Endodermal cell (in vitro differentiated cells): ENCODE measurements around the gene RAD9B. TPM values are rescaled to one million over a fixed set of nuclear protein-coding genes. Genes with fewer than 3 reads are reported as not detected.
"Not testable (repeated sequence)": the region's sequence is repeated elsewhere in the genome, so short reads cannot be mapped to it uniquely, and the experiment has no call there.

Experiments
- DNase-seq: peaks from one replicate; pipeline ENCODE4 v3.0.0-alpha.2; 2017
- H3K27ac ChIP-seq: 2 replicates; pipeline ENCODE4 v1.5.1; 2013; ENCODE audit warnings: mild to moderate bottlenecking, low read depth, low read length, moderate library complexity
- H3K27me3 ChIP-seq: 2 replicates; pipeline ENCODE4 v1.6.1; 2013; ENCODE audit warnings: mild to moderate bottlenecking, low read length, moderate library complexity; ENCODE audit not compliant: insufficient read depth, control insufficient read depth, poor library complexity, severe bottlenecking
- H3K36me3 ChIP-seq: 2 replicates; pipeline ENCODE4 v1.7.0; 2013; ENCODE audit warnings: mild to moderate bottlenecking, low read length, moderate library complexity; ENCODE audit not compliant: control insufficient read depth, insufficient read depth
- H3K4me1 ChIP-seq: one replicate; pipeline ENCODE4 v1.7.0; 2013; ENCODE audit warnings: low read length; ENCODE audit not compliant: control insufficient read depth, insufficient read depth
- H3K4me3 ChIP-seq: 2 replicates; pipeline ENCODE4 v1.5.1; 2013; ENCODE audit warnings: mild to moderate bottlenecking, low read length, moderate library complexity
- H3K9ac ChIP-seq: 2 replicates; pipeline ENCODE4 v1.6.1; 2013; ENCODE audit warnings: mild to moderate bottlenecking, low read length, moderate library complexity; ENCODE audit not compliant: poor library complexity, severe bottlenecking; ENCODE audit errors: extremely low read depth
- H3K9me3 ChIP-seq: 2 replicates; pipeline ENCODE4 v1.6.1; 2013; ENCODE audit warnings: mild to moderate bottlenecking, low read length, moderate library complexity; ENCODE audit not compliant: control insufficient read depth
- H3K27ac Mint-ChIP-seq: 2 replicates; pipeline ENCODE4 v1.8.0; 2020; ENCODE audit warnings: mixed read lengths
- H3K27me3 Mint-ChIP-seq: 2 replicates; pipeline ENCODE4 v1.8.0; 2021; ENCODE audit warnings: mild to moderate bottlenecking, mixed read lengths; ENCODE audit not compliant: insufficient read depth
- H3K36me3 Mint-ChIP-seq: 2 replicates; pipeline ENCODE4 v1.8.0; 2020; ENCODE audit warnings: low read depth, mixed read lengths
- H3K4me1 Mint-ChIP-seq: 2 replicates; pipeline ENCODE4 v1.8.0; 2020; ENCODE audit warnings: mixed read lengths
- H3K4me3 Mint-ChIP-seq: 2 replicates; pipeline ENCODE4 v1.8.0; 2020; ENCODE audit warnings: mild to moderate bottlenecking, moderate library complexity, mixed read lengths
- H3K9me3 Mint-ChIP-seq: 2 replicates; pipeline ENCODE4 v1.8.0; 2020; ENCODE audit warnings: mild to moderate bottlenecking, mixed read lengths
- WGBS, 2 experiments: methylation state at CpG; one replicate each; pipeline versions ENCODE4 v1.1.5 to v1.1.7; 2013; ENCODE audit warnings: missing lambda C conversion rate in 2 of 2, mixed read lengths in 1 of 2; ENCODE audit not compliant: insufficient coverage in 1 of 2, insufficient read length in 1 of 2; 5-methylcytosine and 5-hydroxymethylcytosine counted together
- total RNA-seq, 2 donors: library from RNA; stranded (reverse); fragmentation: NEBNext Ultra II Directional in 1 of 2; extraction: Animal tissue kit (Norgen Biotek cat#: 25700) in 1 of 2; gene quantifications; 2 replicates in 1 of 2; 3 replicates in 1 of 2; pipeline ENCODE4 v1.2.1, GENCODE V29; 2021
- TF ChIP-seq, protein P1 (sequence below): fragments of 200-600 bp; sonication (generic); conservative IDR thresholded peaks from 2 replicates; pipeline ENCODE4 v1.5.0; 2021; ENCODE audit warnings: antibody characterized with exemption, mild to moderate bottlenecking

The RAD9B gene
- total RNA-seq, 2 donors from 2014 or later = 0.29 to 0.31 TPM

- Histone ChIP-seq H3K9me3 (no peaks in the 10 kb centered on the region), H3K36me3 (peaks cover 33% of the 10 kb centered on the region), H3K9ac (no peak overlapping the region), H3K27ac (no peak overlapping the region), H3K27me3 (no peaks in the 10 kb centered on the region), H3K4me3 (no peak overlapping the region), H3K4me1 (no peaks in the 10 kb centered on the region)
- Mint-ChIP-seq H3K4me3 (no peak overlapping the region), H3K27me3 (no peaks in the 10 kb centered on the region), H3K4me1 (peaks cover 12% of the 10 kb centered on the region), H3K36me3 (peaks cover 32% of the 10 kb centered on the region), H3K9me3 (no peaks in the 10 kb centered on the region), H3K27ac (peak overlapping the region; percentile 23)
- TF ChIP-seq, protein P1, sequence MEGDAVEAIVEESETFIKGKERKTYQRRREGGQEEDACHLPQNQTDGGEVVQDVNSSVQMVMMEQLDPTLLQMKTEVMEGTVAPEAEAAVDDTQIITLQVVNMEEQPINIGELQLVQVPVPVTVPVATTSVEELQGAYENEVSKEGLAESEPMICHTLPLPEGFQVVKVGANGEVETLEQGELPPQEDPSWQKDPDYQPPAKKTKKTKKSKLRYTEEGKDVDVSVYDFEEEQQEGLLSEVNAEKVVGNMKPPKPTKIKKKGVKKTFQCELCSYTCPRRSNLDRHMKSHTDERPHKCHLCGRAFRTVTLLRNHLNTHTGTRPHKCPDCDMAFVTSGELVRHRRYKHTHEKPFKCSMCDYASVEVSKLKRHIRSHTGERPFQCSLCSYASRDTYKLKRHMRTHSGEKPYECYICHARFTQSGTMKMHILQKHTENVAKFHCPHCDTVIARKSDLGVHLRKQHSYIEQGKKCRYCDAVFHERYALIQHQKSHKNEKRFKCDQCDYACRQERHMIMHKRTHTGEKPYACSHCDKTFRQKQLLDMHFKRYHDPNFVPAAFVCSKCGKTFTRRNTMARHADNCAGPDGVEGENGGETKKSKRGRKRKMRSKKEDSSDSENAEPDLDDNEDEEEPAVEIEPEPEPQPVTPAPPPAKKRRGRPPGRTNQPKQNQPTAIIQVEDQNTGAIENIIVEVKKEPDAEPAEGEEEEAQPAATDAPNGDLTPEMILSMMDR = no peak
- peak; percentile 41 for DNase-seq
- 94 to 96% methylated on average over 6 to 7 of the region's 7 CpGs for WGBS, 2 experiments
These were observed 41.3 kb downstream of the RAD9B start for GRCh38 chr12:110543252-110543959.

- H3K4me3 Mint-ChIP-seq = no peak overlapping the region
- H3K4me1 ChIP-seq = peaks cover 5% of the 10 kb centered on the region
- no peak overlapping the region for H3K27ac ChIP-seq
- no peaks in the 10 kb centered on the region for H3K9me3 ChIP-seq
- H3K36me3 ChIP-seq = peaks cover 27% of the 10 kb centered on the region
- H3K27me3 ChIP-seq = no peaks in the 10 kb centered on the region
- H3K27me3 Mint-ChIP-seq = no peaks in the 10 kb centered on the region
- TF ChIP-seq, protein P1 = no peak
- H3K36me3 Mint-ChIP-seq = peaks cover 30% of the 10 kb centered on the region
- peaks cover 15% of the 10 kb centered on the region for H3K4me1 Mint-ChIP-seq
- H3K9ac ChIP-seq = no peak overlapping the region
- DNase-seq = no peak
- no peak overlapping the region for H3K27ac Mint-ChIP-seq
- 89 to 92% methylated on average over 3 to 4 of the region's 4 CpGs for WGBS, 2 experiments
- no peak overlapping the region for H3K4me3 ChIP-seq
- H3K9me3 Mint-ChIP-seq = no peaks in the 10 kb centered on the region
These were observed 41.8 kb downstream of the RAD9B start for GRCh38 chr12:110543965-110544364.

GRCh38 chr12:110545259-110545658 is 43.1 kb downstream of the RAD9B start:
- H3K4me3 ChIP-seq, H3K9me3 Mint-ChIP-seq, H3K27me3 ChIP-seq, H3K27ac Mint-ChIP-seq, H3K4me1 ChIP-seq, H3K9me3 ChIP-seq, H3K27me3 Mint-ChIP-seq, H3K27ac ChIP-seq, H3K4me3 Mint-ChIP-seq, H3K9ac ChIP-seq: not testable (repeated sequence)
- H3K36me3 Mint-ChIP-seq = peaks cover 30% of the 10 kb centered on the region
- H3K4me1 Mint-ChIP-seq = peaks cover 20% of the 10 kb centered on the region
- 95 to 100% methylated on average over 3 to 4 of the region's 4 CpGs for WGBS, 2 experiments
- peaks cover 18% of the 10 kb centered on the region for H3K36me3 ChIP-seq
- peak; percentile 7 for DNase-seq
